GM11168 (cell line): ENCODE data around the gene G3BP2.

Source experiments
- in situ Hi-C: fragments of 300-500 bp; cut with MboI; formaldehyde crosslinking; loops from one replicate; pipeline ENCODE4 v1.12.0; 2022; ENCODE audit warnings: low sequenced_read_pairs; ENCODE audit not compliant: unreplicated experiment

The G3BP2 gene

DNA sequence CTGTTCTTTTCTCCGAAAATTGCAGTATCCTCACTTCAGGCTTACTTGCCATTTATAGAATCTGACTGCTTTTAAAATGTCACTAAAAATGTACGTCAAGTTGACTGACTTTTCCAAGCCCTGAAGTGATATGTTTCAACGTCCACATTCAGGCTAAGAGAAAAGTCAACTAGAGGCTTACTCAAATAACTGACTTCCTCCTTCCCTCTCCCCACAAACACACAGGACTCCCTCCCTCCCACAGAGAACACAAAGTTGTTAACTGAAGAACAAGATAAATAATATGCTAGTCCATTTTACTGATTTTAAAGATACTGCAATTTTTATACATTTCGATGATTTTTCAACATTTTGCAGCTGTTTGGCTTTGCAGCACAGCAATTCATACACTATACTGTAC is 29.1 kb downstream of the G3BP2 start:
- in situ Hi-C loops: no loop called here

DNA sequence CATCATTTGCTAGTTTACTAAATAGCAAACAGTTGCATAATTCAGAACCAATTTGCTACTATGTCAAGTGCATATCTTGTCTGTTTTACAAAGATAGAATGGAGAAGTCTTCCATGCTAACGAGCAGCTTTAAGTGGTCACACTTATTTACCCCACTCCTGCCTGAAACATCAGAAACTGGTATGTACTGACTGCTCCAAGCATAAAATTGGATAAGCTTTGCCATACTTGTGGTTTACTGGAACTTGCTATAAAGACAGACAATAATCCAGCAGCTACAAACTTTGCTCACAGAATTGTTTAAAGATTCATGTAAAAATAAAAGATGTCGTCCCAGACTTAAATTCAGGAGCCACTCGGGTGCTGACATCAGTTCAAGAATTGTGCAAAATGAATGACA is 29.6 kb downstream of the G3BP2 start:
- in situ Hi-C loops: no loop called here

GRCh38 chr4:75639124-75639695 is 34.0 kb downstream of the G3BP2 start:
- in situ Hi-C loops: no loop called here

- in situ Hi-C loops: no loop called here
Observed at GRCh38 chr4:75637827-75638226, 35.4 kb downstream of the G3BP2 start.

DNA sequence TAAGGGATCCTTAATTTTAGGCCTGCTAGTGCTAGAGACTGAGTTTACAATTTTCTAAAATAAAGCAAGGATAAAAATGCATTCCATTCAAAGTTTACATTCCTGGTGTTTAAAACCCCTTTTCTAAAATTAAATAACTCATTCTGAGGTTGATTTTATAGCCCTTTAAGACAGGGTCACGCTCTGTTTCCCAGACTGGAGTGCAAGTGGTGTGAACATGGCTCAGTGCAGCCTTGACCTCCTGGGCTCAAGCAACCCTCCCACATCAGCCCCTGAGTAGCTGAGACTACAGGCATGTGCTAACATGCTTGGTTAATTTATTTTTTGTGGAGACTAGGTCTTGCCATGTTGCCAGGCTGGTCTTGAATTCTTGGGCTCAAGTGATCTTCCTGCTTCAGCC is 36.0 kb downstream of the G3BP2 start:
- in situ Hi-C loops: no loop called here

- in situ Hi-C loops: no loop called here
Observed at GRCh38 chr4:75634951-75635350, 38.3 kb downstream of the G3BP2 start.

- in situ Hi-C loops: no loop called here
Observed at GRCh38 chr4:75634281-75634680, 38.9 kb downstream of the G3BP2 start.

GRCh38 chr4:75633846-75634245 is 39.4 kb downstream of the G3BP2 start:
- in situ Hi-C loops: no loop called here

- in situ Hi-C loops: no loop called here
Observed at GRCh38 chr4:75630937-75631329, 42.3 kb downstream of the G3BP2 start.

DNA sequence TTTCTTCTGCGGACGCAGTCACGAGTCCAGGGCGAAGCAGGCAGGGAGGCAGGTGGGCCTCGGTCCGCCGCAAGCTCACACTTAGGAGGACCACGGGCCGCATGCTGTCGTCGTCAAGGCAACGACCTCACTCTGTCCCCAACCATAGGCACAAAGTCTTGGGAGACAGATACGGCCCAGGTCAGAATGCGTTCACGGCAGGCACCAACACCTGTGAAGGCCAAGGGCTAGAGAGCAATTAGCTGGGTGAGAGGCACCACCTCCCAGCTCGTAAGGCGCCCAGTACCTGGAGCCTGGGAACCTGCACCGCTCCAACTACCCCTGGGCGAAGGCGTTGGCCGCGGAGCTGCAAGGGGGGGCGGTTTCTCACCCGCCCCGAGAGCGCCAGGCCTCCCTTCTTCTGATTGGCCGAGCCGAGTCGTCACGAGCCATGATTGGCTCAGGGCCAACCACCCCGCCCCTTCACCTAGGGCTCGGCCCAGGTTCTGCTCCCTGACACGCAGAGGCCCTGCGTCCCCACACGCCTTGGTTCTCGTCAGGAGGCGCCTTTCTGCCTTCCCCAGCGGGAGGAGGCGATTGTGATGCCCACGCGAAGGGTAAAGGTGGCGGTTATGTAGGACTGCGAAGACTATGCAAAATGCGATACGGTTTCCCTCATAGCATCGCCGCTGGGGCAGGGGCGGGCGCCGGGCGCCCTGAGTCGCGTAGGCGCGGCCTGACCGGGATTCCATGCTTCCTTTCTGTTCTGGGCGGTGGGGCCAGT is 42.9 kb downstream of the G3BP2 start, which contains the start of gene CDKL2:
Gene CDKL2 (minus strand): TSS at position 355 of the 763 bp plus-strand sequence. CDS start 4,540 bp downstream, outside the sequence.
- in situ Hi-C loops: no loop called here

DNA sequence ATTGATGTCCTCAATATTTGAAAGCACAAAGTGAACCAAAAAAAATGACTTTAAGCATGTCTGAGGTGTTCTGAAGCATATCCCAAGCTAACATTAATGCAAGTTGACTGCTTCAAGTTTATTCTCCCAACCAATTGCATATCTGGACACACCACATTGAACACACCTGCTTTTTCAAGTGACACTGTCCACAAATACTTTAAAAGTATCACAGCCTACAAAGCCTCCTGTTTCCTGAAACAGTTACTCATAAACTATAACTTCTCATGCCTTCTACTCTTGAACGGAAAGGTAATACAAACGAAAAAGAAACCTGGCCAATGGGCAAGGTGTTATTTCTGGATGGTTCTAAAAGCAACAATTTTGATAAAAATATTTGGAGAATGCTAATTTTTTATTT is 44.0 kb downstream of the G3BP2 start:
- in situ Hi-C loops: no loop called here

DNA sequence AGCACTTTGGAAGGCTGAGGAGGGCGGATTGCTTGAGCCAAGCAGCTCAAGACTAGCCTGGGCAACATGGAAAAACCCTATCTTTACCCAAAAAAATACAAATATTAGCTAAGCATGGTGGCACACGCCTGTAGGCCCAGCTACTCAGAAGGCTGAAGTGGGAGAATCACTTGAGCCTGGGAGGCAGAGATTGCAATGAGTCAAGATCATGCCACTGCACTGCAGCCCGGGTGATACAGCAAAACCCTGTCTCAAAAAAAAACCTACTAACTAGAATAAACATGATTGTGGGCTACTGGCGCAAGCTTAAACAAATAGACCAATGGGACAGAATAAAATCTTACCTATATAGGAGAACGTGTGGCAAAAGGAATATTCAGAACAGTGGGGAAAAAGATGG is 50.2 kb downstream of the G3BP2 start:
- in situ Hi-C loops: no loop called here

DNA sequence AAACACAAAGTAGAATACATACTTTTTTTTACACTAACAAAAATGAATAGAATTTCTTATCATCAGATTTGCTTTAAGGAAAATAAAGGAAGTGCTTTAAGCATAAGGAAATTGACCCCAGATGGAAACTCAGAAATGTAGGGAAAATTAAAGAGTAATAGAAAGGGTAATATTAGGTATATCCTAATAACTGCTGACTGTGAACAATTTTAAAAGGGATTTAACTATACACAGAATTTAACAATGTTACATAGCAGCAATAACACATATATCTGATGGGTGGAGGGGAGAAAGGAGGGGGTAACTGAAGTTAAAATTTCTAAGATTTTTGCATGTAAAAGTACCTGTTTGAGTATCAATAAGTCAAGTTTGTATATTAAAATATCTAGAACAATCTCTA is 51.5 kb downstream of the G3BP2 start:
- in situ Hi-C loops: no loop called here

DNA sequence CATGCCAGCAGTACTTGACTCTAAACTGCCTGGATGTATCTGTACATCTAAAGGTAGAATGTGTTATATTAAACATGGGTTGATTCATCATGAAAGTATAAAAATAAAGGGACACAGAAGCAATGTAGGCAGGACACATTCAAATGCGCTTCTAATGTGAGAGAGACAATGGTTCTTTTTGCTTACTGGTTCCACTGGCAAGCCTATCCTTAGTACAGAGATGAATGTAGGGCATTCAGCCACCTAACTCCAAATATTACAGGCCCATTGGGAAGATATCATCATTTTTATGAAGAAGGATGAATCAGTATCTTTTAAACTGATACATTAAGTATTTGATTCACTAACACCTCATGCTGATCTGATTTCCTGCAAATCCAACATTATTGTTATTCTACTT is 60.9 kb downstream of the G3BP2 start:
- in situ Hi-C loops: no loop called here

DNA sequence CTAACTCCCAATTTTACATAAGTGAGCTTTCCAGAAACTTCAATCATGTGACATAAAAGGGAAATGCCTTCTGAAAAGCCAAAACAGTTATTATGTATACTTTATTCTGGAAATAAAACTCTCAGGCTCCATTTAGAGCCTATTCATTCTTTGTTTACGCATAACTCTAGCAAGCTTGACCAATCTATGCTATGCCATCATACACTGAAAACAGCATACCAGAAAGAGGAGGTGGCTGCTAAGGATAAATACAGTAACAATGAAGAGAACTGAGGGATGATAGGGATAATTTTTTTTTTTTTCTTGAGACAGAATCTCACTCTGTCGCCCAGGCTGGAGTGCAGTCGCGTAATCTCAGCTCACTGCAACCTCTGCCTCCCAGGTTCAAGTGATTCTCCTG is 67.3 kb downstream of the G3BP2 start:
- in situ Hi-C loops: no loop called here

- in situ Hi-C loops: no loop called here
Observed at GRCh38 chr4:75599647-75600046, 73.6 kb downstream of the G3BP2 start.

- in situ Hi-C loops: no loop called here
Observed at GRCh38 chr4:75598390-75598789, 74.8 kb downstream of the G3BP2 start.

GRCh38 chr4:75596061-75596460 is 77.2 kb downstream of the G3BP2 start:
- in situ Hi-C loops: no loop called here

DNA sequence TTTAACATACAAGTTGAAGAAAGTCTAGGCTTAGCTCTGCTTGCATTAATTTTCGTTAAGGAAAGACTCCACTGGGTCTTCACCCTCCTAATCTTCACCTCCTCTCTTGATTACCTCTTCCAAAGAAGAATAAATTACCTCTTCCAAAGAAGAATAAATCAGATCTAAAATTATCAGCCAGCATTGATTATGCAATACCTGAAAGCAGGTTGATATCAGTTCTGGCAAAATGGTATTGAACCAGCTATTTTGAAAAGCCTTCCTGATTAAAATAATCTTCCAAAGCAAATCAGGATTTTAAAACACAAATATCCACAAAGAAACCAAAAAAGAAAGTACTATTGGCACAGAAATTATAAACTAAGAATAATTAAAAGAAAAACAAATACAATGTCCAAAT is 79.8 kb downstream of the G3BP2 start:
- in situ Hi-C loops: no loop called here
